ENCODE data around the gene MYOF. TPM values are rescaled to one million over a fixed set of nuclear protein-coding genes. Genes with fewer than 3 reads are reported as not detected.

Gene MYOF
- total and polyA plus RNA-seq, 2 of the 8 experiments (the other 6 are each of a cell fraction or from before 2014, with no cell fraction given) = 0.98 to 2.3 TPM

DNA sequence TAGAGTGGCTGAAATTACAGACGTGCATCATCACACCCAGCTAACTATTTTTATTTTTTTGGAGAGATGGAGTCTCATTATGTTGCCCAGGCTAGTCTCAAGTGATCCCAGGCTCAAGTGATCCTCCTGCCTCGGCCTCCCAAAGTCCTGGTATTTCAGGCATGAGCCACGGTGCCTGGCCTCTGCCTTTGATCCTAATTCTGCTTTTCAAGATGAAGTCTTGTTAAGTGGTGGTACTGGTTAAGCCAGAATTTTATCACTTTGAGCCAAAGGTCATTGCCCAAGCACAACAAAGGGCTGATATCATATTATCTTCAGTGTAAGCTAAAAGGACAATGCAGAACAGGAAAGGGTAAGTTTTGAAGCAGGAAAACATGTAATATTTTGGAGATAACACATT lies 64.2 kb downstream of the MYOF start:
- no peak overlapping the region for H3K27ac ChIP-seq (ENCODE audit: low read depth, low read length)
- no peaks in the 10 kb centered on the region for H3K79me2 ChIP-seq (ENCODE audit: control insufficient read depth in 1 of 2, insufficient read depth in 2 of 2, low read length in 2 of 2)
- no peak overlapping the region for H3K4ac ChIP-seq (replicated peaks; ENCODE audit: insufficient read length, low read depth, low read length)
- WGBS, 2 experiments (ENCODE audit: extremely low coverage in 1 of 2, insufficient coverage in 1 of 2, insufficient read length in 1 of 2, insufficient replicate concordance in 2 of 2, low coverage in 1 of 2, low lambda C conversion rate in 2 of 2, missing lambda C conversion rate in 1 of 2) = 78% methylated on average over 3 of the region's 3 CpGs; no CpG with 5 or more reads in 1 of the 2 experiments
- H2BK15ac ChIP-seq (ENCODE audit: low read length) = no peak overlapping the region
- CTCF ChIA-PET (ENCODE audit: partially characterized antibody) = interaction anchor here (1.4 to 3.2 kb wide), 6 partner anchors 9 to 65 kb away, joined by 4 to 20 read pairs (median 7); partner anchors contain the start of gene MYOF
- POLR2A ChIA-PET (ENCODE audit: partially characterized antibody) = no interaction called here
- no peak overlapping the region for H3K4me2 ChIP-seq (ENCODE audit: insufficient read depth in 1 of 2, low read depth in 2 of 2, low read length in 2 of 2)
- no peak overlapping the region for H2BK12ac ChIP-seq (ENCODE audit: low read depth, low read length)
- no peaks in the 10 kb centered on the region for H3K79me1 ChIP-seq (ENCODE audit: low read depth, low read length)
- no peak overlapping the region for H4K5ac ChIP-seq (ENCODE audit: insufficient read length, low read depth, low read length)
- DNase-seq (ENCODE audit: low read depth in 1 of 2, low spot score in 2 of 2) (no peak), FAIRE-seq (no peak)
- H2AFZ ChIP-seq (ENCODE audit: low read length) = no peak overlapping the region
- no peak overlapping the region for H4K8ac ChIP-seq (ENCODE audit: extremely low read depth, insufficient read depth, low read length)
- no peak overlapping the region for H4K91ac ChIP-seq (replicated peaks; ENCODE audit: insufficient read length, low read length)
- H3K23ac ChIP-seq (ENCODE audit: insufficient read length) = no peak overlapping the region
- no peak overlapping the region for H2BK5ac ChIP-seq (ENCODE audit: low read depth, low read length)
- peaks cover 2 to 8% (median 6%) of the 10 kb centered on the region in 4 experiments; a peak in 6 of 7 replicates for H3K4me1 ChIP-seq (replicated peaks in 1 of 4; ENCODE audit: control insufficient read depth in 3 of 4, insufficient read depth in 4 of 4, low read length in 3 of 4)
- no peak overlapping the region for H3K4me3 ChIP-seq (ENCODE audit: extremely low read depth in 1 of 4, insufficient read depth in 2 of 4, low read depth in 3 of 4, low read length in 4 of 4)
- H2AK5ac ChIP-seq (ENCODE audit: low read depth, low read length) = no peak overlapping the region
- H3K14ac ChIP-seq (ENCODE audit: insufficient read length) = no peak overlapping the region
- H3K9ac ChIP-seq (replicated peaks in 1 of 4; ENCODE audit: extremely low read depth in 1 of 4, low read depth in 3 of 4, low read length in 3 of 4) = no peak overlapping the region
- H4K20me1 ChIP-seq (replicated peaks in 1 of 2; ENCODE audit: control insufficient read depth in 1 of 2, insufficient read depth in 2 of 2, low read length in 2 of 2) = no peaks in the 10 kb centered on the region
- H3K56ac ChIP-seq (replicated peaks; ENCODE audit: insufficient read length, low read depth, low read length) = no peak overlapping the region
- no peaks in the 10 kb centered on the region for H3K9me3 ChIP-seq (ENCODE audit: insufficient read depth in 2 of 2, low read depth in 1 of 2, low read length in 1 of 2)
- H3K23me2 ChIP-seq (ENCODE audit: low read depth, low read length) = no peaks in the 10 kb centered on the region
- H2BK20ac ChIP-seq (ENCODE audit: low read length) = no peak overlapping the region
- no peak overlapping the region for H2BK120ac ChIP-seq (replicated peaks; ENCODE audit: low read depth, low read length)
- H3K18ac ChIP-seq (ENCODE audit: extremely low read depth, low read length) = no peak overlapping the region
- no peaks in the 10 kb centered on the region for H3K36me3 ChIP-seq (ENCODE audit: control insufficient read depth in 2 of 4, insufficient read depth in 4 of 4, low read length in 3 of 4)
- H3K27me3 ChIP-seq (replicated peaks in 1 of 4; ENCODE audit: control insufficient read depth in 3 of 4, extremely low read depth in 1 of 4, insufficient read depth in 3 of 4, low read length in 3 of 4) = no peaks in the 10 kb centered on the region
- TF ChIP-seq, protein P1, sequence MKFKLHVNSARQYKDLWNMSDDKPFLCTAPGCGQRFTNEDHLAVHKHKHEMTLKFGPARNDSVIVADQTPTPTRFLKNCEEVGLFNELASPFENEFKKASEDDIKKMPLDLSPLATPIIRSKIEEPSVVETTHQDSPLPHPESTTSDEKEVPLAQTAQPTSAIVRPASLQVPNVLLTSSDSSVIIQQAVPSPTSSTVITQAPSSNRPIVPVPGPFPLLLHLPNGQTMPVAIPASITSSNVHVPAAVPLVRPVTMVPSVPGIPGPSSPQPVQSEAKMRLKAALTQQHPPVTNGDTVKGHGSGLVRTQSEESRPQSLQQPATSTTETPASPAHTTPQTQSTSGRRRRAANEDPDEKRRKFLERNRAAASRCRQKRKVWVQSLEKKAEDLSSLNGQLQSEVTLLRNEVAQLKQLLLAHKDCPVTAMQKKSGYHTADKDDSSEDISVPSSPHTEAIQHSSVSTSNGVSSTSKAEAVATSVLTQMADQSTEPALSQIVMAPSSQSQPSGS (IDR thresholded peaks at IDR 0.05; ENCODE audit: low read length) = no peak
- TF ChIP-seq CBX5 (IDR thresholded peaks at IDR 0.05; ENCODE audit: low read depth, low read length) (no peak), SIRT6 (IDR thresholded peaks at IDR 0.05; ENCODE audit: low read length) (no peak), RXRA (IDR thresholded peaks at IDR 0.05; ENCODE audit: insufficient read depth, low read depth, low read length) (no peak), TAF7 (optimal IDR thresholded peaks at IDR 0.05; ENCODE audit: borderline replicate concordance, low read depth, low read length) (no peak), TAF1 (IDR thresholded peaks at IDR 0.05; ENCODE audit: low read depth, low read length) (no peak), EGR1 (IDR thresholded peaks at IDR 0.05; ENCODE audit: borderline replicate concordance, low read depth, low read length) (no peak), RNF2 (IDR thresholded peaks at IDR 0.05; ENCODE audit: borderline replicate concordance, low read depth, low read length, missing control alignments, poor library complexity, severe bottlenecking) (no peak), POLR2A (IDR thresholded peaks at IDR 0.05; ENCODE audit: control extremely low read depth in 1 of 2, low read depth in 2 of 2, low read length in 2 of 2) (no peak), TBP (IDR thresholded peaks at IDR 0.05; ENCODE audit: low read depth, low read length) (no peak), POU5F1 (IDR thresholded peaks at IDR 0.05; ENCODE audit: low read depth, low read length) (no peak)
- TF ChIP-seq, protein P2, sequence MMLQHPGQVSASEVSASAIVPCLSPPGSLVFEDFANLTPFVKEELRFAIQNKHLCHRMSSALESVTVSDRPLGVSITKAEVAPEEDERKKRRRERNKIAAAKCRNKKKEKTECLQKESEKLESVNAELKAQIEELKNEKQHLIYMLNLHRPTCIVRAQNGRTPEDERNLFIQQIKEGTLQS (IDR thresholded peaks at IDR 0.05; ENCODE audit: insufficient read depth, low read depth, low read length) = no peak
